WTC11 (cell line): ENCODE results near the gene BRSK1. TPM values are rescaled to one million over a fixed set of nuclear protein-coding genes. Genes with fewer than 3 reads are reported as not detected.

Source experiments
- ATAC-seq: fragments of 200-7000 bp; cut with Tn5 transposase; 2 replicates; pipeline ENCODE4 v1.10.0; 2021; ENCODE audit warnings: mild to moderate bottlenecking, moderate library complexity
- CTCF ChIA-PET: fragments of 300-600 bp; sonication (Branson Sonifier 250); formaldehyde crosslinking; loops from one replicate; lab custom pipeline; 2021; ENCODE audit warnings: antibody characterized with exemption; lab: Charles Lee
- POLR2A ChIA-PET: fragments of 350-600 bp; sonication (Branson Sonifier 250); formaldehyde crosslinking; loops from one replicate; lab custom pipeline; 2021; ENCODE audit warnings: antibody characterized with exemption; lab: Charles Lee
- DNase-seq: peaks from one replicate; pipeline ENCODE4 v3.0.0; 2021; ENCODE audit warnings: low spot score
- H3K27ac Mint-ChIP-seq: 2 replicates; pipeline ENCODE4 v1.8.0; 2021; ENCODE audit warnings: mixed read lengths
- H3K27me3 Mint-ChIP-seq: 2 replicates; pipeline ENCODE4 v1.8.0; 2021; ENCODE audit warnings: low read depth, mild to moderate bottlenecking, moderate library complexity, mixed read lengths
- H3K36me3 Mint-ChIP-seq: 2 replicates; pipeline ENCODE4 v1.8.0; 2021; ENCODE audit warnings: mixed read lengths
- H3K4me1 Mint-ChIP-seq: 2 replicates; pipeline ENCODE4 v1.8.0; 2022; ENCODE audit warnings: mixed read lengths
- H3K4me3 Mint-ChIP-seq: 2 replicates; pipeline ENCODE4 v1.8.0; 2021; ENCODE audit warnings: mild to moderate bottlenecking, moderate library complexity, mixed read lengths
- H3K9me3 Mint-ChIP-seq: 2 replicates; pipeline ENCODE4 v1.8.0; 2021; ENCODE audit warnings: mixed read lengths
- PRDM15 ChIP-seq: sonication (generic); formaldehyde crosslinking; IDR thresholded peaks from 2 replicates; pipeline ENCODE4 v1.8.0; 2022; ENCODE audit warnings: missing genetic modification reagents
- SMAD3 ChIP-seq: sonication (generic); formaldehyde crosslinking; IDR thresholded peaks from 2 replicates; pipeline ENCODE4 v1.8.0; 2022; ENCODE audit warnings: missing genetic modification reagents, mild to moderate bottlenecking, borderline replicate concordance
- SOX15 ChIP-seq: fragments of 250-450 bp; sonication (Bioruptor Pico); IDR thresholded peaks from 2 replicates; pipeline ENCODE4 v1.9.0; 2021; ENCODE audit warnings: mild to moderate bottlenecking
- ZNF423 ChIP-seq: fragments of 250-450 bp; sonication (Bioruptor Pico); IDR thresholded peaks from 2 replicates; pipeline ENCODE4 v2.1.2; 2022; ENCODE audit warnings: mild to moderate bottlenecking, moderate library complexity
- total RNA-seq: library from RNA; stranded (reverse); gene quantifications from 3 replicates; pipeline ENCODE4 v1.2.3, GENCODE V29; 2021
- TF ChIP-seq, protein P1 (sequence below): fragments of 250-450 bp; sonication (Bioruptor Pico); IDR thresholded peaks from 2 replicates; pipeline ENCODE4 v2.1.2; 2022; ENCODE audit warnings: mild to moderate bottlenecking, moderate library complexity
- TF ChIP-seq, protein P2 (sequence below): sonication (generic); formaldehyde crosslinking; IDR thresholded peaks from 2 replicates; pipeline ENCODE4 v1.8.1; 2022; ENCODE audit warnings: mild to moderate bottlenecking, missing genetic modification reagents, moderate library complexity, borderline replicate concordance
- TF ChIP-seq, protein P3 (sequence below): sonication (generic); formaldehyde crosslinking; IDR thresholded peaks from 2 replicates; pipeline ENCODE4 v1.8.1; 2023; ENCODE audit warnings: mild to moderate bottlenecking, missing genetic modification reagents, moderate library complexity
- TF ChIP-seq, protein P4 (sequence below): sonication (generic); formaldehyde crosslinking; IDR thresholded peaks from 2 replicates; pipeline ENCODE4 v1.8.0; 2022; ENCODE audit warnings: mild to moderate bottlenecking, missing genetic modification reagents

BRSK1 gene
- total RNA-seq, 1 experiment from 2014 or later = 52.4 TPM

- ChIA-PET POLR2A (interaction anchor here (0.5 to 3.7 kb wide), 4 partner anchors 9 to 45 kb away, joined by 3 to 28 read pairs (median 11); partner anchors contain the start of gene KMT5C), CTCF (interaction anchor here (1.0 to 3.4 kb wide), 5 partner anchors 9 to 187 kb away, joined by 3 to 30 read pairs (median 4); partner anchors contain the start of genes IL11 and KMT5C)
- Mint-ChIP-seq H3K4me1 (peaks cover 49% of the 10 kb centered on the region), H3K27ac (peak overlapping the region; percentile 96), H3K36me3 (peaks cover 22% of the 10 kb centered on the region), H3K27me3 (peaks cover 22% of the 10 kb centered on the region), H3K9me3 (no peaks in the 10 kb centered on the region), H3K4me3 (peak overlapping the region; percentile 52)
- TF ChIP-seq, protein P1, sequence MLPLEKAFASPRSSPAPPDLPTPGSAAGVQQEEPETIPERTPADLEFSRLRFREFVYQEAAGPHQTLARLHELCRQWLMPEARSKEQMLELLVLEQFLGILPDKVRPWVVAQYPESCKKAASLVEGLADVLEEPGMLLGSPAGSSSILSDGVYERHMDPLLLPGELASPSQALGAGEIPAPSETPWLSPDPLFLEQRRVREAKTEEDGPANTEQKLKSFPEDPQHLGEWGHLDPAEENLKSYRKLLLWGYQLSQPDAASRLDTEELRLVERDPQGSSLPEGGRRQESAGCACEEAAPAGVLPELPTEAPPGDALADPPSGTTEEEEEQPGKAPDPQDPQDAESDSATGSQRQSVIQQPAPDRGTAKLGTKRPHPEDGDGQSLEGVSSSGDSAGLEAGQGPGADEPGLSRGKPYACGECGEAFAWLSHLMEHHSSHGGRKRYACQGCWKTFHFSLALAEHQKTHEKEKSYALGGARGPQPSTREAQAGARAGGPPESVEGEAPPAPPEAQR (CRISPR knock-in tag) = no peak
- no peak for TF ChIP-seq SMAD3 (CRISPR knock-in tag)
- TF ChIP-seq, protein P2, sequence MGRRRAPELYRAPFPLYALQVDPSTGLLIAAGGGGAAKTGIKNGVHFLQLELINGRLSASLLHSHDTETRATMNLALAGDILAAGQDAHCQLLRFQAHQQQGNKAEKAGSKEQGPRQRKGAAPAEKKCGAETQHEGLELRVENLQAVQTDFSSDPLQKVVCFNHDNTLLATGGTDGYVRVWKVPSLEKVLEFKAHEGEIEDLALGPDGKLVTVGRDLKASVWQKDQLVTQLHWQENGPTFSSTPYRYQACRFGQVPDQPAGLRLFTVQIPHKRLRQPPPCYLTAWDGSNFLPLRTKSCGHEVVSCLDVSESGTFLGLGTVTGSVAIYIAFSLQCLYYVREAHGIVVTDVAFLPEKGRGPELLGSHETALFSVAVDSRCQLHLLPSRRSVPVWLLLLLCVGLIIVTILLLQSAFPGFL = no peak
- ATAC-seq = no peak
- DNase-seq = no peak
Measured at GRCh38 chr19:55347442-55348009, 63.7 kb downstream of the BRSK1 start.

DNA sequence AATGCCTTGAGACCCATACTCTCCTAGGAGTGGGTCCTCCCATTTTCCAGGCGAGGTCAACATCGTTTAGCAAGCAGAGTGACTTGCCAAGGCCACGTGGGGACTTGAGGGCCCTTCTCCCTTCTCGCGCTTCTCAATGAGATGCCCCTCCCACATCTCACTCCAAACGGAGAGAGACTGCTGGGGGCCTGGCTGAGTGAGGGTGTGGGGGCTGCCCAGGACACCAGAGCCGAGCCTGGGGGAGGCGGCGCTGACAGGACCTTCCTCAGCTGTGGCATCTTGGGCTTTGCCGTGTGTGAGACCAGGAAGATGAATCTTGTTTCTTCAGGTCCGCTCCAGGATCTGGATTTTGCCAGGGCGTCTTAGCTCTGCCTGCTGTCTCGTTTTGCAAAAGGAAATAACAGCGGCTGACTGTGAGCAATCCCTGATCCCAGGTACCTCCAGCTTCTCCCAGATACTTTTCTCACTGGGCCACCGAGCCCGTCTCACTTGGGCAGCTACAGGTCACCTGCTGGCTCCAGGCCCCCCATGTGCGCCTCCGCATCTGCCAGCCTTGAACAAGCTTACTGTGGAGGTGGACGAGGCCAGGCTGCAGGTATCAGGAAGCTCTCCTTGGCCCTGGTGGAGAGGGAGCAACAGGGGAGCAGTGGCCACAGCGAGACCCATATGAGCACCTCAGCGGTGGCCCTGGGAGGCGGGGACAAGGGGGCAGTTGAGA lies 64.7 kb downstream of the BRSK1 start:
- H3K4me3 Mint-ChIP-seq = peak overlapping the region; percentile 52
- POLR2A ChIA-PET = interaction anchor here (0.6 to 3.7 kb wide), 11 partner anchors 7 to 128 kb away, joined by 3 to 28 read pairs (median 6); partner anchors contain the start of genes IL11, KMT5C, TMEM238 and ZNF628
- H3K27ac Mint-ChIP-seq = peak overlapping the region; percentile 96
- H3K36me3 Mint-ChIP-seq = peaks cover 14% of the 10 kb centered on the region
- CTCF ChIA-PET = interaction anchor here (0.6 to 3.4 kb wide), 15 partner anchors 8 to 251 kb away, joined by 3 to 30 read pairs (median 4); partner anchors contain the start of genes FIZ1, IL11, KMT5C and TMEM238
- H3K27me3 Mint-ChIP-seq = peaks cover 32% of the 10 kb centered on the region
- ATAC-seq = peak; percentile 38
- TF ChIP-seq SOX15 (CRISPR knock-in tag) (no peak), PRDM15 (CRISPR knock-in tag) (peak; percentile 94), ZNF423 (CRISPR knock-in tag) (peak; percentile 95)
- TF ChIP-seq, protein P1 (CRISPR knock-in tag) = 0 out of 2 replicates have a peak, but pooled peaks have one; percentile 34
- TF ChIP-seq, protein P3, sequence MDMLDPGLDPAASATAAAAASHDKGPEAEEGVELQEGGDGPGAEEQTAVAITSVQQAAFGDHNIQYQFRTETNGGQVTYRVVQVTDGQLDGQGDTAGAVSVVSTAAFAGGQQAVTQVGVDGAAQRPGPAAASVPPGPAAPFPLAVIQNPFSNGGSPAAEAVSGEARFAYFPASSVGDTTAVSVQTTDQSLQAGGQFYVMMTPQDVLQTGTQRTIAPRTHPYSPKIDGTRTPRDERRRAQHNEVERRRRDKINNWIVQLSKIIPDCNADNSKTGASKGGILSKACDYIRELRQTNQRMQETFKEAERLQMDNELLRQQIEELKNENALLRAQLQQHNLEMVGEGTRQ = peak; percentile 19
- TF ChIP-seq, protein P4, sequence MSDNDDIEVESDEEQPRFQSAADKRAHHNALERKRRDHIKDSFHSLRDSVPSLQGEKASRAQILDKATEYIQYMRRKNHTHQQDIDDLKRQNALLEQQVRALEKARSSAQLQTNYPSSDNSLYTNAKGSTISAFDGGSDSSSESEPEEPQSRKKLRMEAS = peak; percentile 76
- TF ChIP-seq, all 79 proteins: peak for 5
- no peaks in the 10 kb centered on the region for H3K9me3 Mint-ChIP-seq
- H3K4me1 Mint-ChIP-seq = peaks cover 57% of the 10 kb centered on the region
- peak; percentile 50 for DNase-seq
